CD4-positive, alpha-beta T cell treated with Interleukin-17A for 1 hour (primary cell): Measurements from ENCODE around the gene GMDS.

Experiments used
- DNase-seq: peaks from one replicate; pipeline ENCODE4 v3.0.0-alpha.2; 2020

GMDS gene

DNA sequence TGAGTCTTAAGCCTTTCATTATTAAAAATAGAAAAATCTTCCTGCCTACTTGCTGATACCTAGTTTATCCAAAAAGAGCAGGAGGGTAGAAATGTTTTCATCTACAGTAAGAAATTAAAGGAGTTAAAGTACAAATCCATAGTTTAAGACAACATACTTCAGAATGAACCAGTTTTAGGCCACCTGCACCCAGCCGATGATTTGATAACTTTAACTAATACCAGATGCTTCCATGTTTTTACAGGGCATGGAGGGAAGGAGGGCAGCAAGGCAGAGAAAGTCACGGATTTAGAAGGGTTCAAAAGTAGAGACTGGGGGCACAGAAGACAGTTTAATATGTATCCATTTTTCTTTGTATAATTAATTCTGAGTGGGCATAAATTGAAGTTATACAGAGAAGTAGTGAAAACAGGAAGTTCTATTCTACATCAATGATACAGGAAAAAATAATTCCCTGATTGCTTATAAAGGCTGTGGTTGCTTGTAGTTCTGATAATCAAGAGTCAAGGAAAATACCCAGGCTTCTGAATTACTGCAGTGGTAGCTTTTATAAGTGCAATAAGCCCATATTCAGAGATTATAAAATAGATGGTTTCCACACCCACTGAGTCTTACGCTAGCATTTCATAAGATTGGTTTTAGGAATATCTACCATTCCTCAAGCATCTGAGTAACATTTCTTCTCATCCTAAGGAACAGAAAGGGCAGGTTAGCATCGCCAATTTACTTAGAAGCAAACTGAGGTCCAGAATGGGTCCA lies 72.0 kb downstream of the GMDS start:
- no peak for DNase-seq

DNA sequence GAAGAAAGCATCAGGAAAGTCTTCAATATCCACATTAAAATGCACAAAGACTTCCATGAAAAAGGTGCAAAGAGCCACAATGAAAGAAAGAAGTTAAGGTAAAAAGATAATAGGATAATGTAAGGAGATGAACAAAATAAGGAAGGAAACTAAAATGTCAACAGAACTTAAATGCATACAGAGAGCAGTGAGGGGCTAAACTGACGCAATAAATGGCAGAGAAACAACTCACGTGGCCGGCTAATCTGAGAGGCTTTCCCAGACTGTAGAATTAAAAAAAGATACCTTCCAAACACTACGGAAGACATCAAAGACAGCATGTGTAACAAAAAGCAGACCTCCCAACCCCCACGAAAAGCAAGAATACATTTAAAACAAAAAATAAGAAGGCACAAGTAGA lies 73.7 kb downstream of the GMDS start:
- no peak for DNase-seq

DNA sequence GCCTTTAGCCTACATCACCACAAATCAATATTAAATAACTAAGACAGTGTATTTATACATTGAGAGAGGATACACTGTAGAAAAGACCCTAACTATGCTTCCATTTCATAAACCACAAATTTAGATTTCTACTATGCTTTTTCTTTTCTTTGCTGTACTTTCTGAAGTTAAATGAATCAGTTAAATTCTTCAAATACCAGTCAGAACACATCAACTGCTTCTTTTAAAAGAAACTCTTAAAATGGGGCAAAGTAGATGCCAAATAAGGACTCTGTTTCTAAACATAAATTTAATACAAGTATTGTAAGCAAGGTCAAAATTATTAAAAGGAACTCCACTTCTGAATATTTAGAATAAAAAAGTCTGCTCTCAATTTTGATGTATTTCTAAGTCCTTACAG lies 76.9 kb downstream of the GMDS start:
- no peak for DNase-seq

DNA sequence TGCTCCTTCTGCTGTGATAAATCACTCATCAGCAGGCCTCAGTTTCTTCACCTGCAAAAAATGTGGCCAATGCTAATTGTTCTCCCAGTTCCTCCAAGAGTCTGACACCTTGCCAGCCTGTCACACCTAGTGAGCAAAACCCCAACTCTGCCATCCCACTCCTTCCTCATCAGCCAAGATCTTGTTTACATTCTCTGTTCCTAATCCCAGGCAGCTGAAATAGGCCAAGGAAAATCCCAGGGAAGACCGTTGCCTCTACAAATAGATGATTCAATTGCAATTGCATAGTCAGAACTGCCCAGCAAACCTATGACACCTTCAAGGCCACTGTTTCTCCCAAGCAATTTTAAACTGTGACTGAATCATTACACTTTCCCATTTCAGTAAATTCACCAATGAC lies 78.7 kb downstream of the GMDS start:
- DNase-seq: no peak

DNA sequence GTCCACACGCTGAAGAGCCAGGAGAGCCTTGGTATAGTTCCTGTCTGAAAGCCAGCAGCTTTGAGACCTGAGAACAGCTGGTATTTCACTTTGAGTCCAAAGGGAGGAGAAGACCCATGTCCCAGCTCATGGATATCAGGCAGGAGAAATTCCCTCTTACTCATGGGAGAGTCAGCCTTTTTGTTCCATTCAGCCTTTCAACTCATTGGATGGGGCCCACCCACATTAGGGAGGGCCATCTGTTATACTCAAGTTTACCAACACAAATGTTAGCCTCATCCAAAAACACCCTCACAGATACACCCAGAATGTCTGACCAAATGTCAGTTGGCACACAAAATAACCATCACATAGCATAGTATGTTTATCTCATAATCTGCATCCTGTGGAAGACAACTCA lies 80.1 kb downstream of the GMDS start:
- DNase-seq: no peak

DNA sequence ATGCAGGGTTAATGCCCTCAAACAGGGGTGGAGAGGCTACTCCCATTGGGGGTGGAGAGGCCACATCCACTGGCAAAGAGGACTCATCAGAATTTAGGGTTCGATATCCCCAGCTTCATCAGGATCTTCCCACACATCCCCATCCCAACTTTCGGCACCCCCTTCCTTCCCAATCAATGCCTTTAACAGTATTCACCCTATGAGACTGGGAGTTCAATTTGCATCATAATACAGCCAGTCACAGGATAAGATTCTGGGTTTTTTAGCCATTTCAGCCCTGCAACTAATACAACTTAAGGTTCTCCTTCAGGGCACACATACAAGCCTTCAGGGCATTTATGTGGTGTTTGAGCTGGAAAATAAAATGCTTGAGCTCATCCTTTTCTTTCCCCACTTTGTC lies 80.9 kb downstream of the GMDS start:
- no peak for DNase-seq

DNA sequence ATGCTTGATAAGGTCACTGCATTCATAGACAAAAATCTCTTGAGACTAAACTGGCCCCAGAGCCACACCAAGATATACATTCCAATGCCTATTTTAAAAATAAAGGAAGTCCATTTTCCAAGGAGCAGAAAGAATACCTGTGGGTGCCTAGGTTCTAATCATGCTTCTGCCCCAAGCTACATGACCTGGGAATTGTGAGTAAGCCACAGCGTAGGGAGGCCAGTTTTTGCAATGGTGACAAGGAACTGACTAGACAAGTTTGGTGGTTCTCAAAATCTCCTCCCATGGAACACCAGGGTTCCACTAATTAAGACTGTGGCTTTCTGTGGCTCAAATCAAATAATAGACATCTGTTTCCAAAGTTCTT lies 83.3 kb downstream of the GMDS start:
- DNase-seq: no peak

DNA sequence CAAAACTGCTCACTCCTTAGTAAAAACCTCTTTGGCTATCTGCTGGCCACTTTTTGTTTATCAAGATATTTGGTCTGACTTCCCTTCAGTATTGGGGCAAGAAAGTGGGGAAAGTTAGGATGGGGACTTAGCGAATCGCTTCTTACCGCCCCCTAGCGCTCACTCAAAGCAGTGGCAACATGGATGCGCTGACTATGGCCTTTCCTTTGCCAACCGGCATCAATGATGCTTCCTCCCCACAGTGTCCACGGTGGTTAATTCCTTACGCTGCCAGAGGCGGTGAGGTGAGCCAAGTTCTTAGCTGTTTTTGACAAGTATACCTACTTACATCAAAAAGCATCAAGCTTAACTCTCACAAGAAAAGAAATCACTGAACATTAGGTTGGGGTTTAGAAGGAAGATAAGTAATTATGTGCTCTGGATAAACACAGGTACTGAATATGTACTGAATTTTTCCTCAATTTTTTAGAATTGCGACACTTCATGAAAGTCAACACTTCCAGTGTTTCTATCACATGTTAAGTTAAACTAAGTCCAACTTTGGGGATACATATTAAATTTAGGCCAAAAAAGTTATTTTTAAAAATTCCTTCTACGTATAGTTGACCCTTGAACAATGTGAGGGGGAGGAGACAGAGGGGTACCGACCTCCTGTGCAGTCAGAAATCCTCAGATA lies 86.7 kb downstream of the GMDS start:
- DNase-seq: no peak

DNA sequence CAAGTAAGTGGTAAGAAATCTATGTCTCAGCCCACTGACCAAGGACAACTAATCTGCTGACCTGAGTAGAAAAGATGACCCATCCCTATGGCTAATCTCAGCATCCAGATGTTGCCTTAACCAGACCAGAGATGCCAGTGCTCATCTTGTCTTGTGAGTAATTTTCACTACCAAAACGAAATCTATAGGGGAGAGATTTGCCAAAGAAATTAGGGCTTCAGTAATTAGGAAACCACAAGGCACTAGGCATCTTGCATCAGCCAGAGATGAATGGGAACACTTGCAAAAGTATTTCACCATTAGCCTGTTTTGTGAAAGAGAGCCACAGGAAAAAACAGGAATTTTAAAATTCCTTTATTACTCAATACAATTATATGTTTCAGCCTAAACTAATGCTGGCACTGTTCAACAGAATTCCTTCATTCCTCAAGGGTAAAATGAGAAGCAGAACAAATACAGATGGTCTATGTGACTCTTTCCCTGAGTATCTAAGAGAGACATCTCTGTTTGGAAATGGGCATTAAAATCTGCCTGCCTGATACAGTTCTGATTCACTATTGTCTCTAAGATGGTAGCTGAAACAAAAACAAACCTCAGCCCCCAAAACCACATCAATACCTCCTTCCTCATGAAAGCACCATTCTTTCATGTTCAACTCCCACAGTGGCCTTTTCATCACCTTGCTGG lies 87.8 kb downstream of the GMDS start:
- DNase-seq: no peak

DNA sequence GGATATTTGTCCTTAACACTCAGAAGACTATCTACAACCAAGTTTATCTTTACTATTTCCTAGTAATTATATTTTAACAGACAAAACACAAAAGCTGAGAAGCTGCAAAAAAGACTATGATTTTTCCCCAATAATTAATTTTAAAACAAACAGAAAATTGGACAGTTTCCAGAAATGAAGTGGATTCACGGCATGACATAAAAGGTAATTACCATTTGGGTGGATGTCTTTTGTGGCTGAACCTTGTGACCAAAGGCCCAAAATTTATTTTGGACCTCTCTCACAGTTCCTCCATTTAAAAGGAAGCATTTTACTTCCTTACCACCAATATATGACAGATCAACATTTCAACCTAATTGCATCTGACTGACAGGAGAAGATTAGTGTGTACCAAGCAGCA lies 90.2 kb downstream of the GMDS start:
- DNase-seq: no peak

DNA sequence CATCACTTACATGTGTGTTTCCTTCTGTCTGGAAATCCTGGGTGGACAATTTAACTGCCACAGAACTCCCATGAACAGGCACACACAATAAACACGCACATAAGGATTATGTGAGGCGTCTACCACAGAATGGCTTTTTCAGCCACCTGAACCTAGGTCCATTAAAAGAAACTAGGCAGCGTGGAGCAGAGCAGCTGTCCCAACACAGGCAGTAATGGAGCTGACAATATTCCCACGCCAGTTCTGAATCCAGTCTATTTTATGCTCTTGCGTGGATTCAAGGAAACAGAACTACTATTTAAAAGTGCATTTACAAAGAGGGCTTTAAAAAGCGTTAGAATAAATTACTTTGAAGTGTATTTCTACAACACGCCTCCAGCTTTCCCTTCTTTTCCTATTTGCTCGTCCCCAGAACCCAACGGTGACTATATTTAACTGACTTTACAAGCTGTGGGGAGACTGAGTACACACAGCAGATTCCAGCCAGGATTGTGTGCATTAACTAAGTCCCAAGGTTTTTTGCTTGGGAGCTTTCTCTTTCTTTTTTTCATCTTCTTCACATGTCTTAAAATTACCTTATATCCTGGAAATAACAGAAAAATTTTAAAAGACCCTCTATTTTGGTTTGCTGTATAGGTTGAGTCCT lies 95.9 kb downstream of the GMDS start:
- no peak for DNase-seq

DNA sequence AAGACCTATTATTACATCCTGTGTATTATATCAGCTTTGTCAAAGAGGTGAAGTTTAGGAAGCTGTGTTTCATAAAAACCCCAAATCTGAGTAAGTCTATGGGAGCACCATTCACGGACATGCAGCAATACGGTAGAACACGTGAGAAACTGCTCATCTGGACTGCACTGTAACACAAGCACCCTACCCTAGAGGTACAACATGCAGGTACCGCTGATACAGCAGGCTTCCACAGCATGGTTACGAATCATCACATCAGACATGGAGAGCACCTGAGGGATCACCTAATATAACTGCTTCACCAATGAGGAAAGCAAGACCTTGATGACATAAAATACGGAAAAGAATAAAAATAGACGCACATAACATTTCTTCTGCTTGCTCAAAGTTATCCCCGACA lies 96.7 kb downstream of the GMDS start:
- DNase-seq: no peak

DNA sequence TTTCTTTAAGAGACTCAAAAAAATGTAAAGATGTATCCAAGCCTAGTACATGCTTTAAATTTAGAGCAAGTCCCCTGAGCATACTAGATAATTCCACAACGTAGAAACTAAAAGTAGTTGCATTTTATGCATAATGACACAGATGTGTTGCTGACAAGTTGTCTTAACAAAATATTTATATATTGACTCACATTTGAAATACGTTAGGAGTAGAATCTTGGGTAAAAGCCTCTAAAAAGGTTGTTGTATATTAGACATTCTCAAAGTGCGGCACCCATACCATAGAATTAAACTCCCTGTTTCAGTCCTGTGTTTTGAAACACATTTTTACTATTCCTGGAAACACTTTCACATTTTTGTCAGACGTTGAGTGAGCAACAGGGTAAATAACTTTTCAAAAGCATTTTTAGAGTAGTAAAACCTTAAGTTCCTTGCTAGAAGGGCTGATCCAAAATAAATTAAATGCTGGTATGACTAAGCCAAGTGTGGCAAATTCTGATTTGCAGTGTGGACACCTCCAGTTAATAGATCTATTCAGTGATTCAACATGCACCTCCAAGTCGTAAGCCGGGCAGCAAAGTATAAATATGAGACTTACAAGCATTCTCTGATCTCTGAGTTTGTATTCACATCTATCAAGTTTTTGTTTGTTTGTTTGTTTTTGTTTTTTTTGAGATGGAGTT lies 97.5 kb downstream of the GMDS start:
- no peak for DNase-seq

DNA sequence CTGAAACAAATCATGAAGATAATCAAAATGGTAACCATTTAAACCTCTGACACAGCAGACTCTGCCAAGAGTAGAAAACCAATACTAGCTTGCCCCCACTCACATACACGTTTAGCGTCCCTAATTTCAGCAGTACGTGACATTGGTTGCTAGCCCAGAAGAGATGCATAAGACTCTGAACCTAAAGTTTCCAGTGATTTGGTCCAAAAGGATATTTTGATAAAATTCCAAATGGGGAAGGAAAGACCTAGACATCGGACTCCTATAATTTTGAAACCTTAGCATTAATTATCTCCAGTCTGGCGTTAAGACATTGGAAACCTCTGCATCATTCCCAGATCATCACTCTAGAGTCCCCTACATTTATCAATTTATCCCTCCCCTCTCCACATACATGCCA lies 98.1 kb downstream of the GMDS start:
- no peak for DNase-seq

DNA sequence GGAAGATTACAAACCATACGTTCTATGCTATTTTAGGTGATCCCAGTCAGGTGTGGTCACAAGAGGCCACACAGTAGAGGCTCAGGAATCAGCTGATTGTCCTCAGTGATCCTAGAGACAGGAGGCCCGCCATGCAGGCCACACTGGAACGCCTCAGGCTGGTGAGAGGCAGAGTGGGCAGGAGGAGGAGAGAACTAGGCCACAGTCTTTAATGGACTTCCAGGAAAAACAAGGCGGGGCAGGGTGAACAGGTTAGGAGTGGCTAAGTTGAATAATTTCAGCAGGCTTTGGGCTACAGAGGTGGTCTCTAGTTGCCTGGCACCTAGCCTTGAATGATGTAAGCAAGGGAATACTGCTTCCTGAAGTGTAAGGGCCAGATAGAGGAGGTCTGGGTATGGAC lies 101.2 kb downstream of the GMDS start:
- no peak for DNase-seq

DNA sequence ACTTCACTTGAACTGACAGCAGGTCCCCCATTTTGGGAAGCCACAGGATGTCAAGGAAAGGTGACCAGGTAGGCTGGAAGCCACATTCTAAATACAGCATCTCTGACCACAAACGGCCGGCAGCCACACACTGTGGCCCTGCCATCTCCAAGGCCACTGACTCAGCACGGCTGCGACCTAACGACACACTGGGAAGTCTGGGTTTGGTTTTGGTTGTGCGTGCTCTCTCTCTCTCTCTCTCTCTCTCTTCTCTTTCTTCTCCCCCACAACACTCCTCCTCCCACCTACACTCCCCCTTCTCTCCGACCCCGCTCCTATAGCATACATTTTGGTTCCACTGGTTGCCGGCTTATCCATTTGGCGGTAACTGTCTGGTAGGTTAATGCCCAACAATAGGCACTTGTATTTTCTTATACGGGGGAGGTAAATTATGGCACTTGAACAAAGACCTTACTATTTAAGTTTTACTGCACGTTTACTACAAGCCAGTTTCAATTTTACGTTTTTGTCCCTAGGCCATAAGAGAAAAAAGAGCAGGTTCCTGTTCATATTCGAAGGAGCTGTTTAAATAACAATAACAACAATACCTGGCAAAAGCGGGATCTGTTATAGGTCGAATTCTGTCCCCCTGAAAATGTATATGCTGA lies 103.6 kb downstream of the GMDS start:
- no peak for DNase-seq

DNA sequence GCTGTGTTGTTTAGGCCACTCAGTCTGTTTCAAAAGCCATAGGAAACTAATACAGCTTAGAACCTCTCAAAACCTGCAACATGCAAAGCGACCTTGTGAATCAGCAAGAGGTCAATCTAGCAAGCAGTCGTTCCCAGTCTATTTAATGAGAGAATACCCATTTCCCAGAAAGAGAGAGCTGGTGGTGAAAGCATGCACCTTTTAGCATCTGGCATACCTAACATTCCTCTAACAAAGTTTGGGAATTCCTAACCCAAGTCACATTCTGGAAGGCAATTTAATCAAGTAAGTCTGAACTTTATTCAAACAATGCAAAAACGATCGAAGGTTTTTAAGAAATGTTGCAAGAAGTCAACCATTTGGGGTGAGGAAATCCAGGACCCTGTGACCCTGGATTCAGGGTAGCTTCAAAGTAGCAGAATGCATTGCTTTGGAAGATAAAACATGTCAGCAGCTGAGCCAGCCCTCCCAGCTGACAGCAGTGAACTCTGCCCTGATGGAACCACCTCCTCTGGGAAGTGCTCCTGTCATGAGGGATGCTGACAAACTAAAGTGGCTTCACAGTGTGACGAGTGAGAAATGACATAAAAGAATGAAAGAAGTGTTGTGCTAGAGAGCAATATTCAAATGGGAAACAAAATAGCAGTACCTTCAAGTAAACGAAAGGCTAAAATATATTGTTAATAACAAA lies 104.8 kb downstream of the GMDS start:
- no peak for DNase-seq

DNA sequence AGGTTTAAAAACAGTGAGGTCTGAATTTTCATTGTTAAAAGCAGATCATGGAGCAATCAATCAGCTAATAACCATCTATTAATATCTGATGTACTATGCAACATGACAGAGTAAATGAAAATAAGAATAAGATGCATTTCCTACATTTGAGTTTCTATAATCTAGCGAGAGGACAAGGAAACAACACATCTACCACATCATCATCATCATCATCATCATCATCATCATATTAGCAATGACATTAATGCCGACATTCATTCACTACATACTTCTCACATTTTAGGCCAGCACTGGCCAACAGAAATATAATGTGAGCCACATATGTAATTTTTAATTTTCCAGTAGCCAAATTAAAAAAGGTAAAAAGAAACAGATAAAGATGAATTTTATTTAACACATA lies 110.0 kb downstream of the GMDS start:
- no peak for DNase-seq

DNA sequence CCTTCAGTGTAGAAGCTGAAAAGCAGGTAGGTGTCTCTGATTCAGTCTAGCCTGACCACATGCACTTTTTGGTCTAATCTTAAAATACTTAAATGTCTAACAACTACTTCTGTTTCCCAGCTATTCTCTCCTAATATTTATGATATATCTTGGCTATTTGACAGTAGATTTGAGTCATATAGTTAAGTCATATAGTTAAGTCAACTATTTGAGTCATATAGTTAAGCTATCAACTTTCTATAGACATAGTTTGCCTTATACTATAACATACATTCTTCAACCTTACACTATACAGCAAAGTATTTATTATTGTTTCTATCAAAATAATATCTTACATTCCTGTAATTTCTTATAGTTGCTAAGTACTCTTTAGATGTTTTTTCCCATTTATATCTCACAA lies 110.9 kb downstream of the GMDS start:
- no peak for DNase-seq

DNA sequence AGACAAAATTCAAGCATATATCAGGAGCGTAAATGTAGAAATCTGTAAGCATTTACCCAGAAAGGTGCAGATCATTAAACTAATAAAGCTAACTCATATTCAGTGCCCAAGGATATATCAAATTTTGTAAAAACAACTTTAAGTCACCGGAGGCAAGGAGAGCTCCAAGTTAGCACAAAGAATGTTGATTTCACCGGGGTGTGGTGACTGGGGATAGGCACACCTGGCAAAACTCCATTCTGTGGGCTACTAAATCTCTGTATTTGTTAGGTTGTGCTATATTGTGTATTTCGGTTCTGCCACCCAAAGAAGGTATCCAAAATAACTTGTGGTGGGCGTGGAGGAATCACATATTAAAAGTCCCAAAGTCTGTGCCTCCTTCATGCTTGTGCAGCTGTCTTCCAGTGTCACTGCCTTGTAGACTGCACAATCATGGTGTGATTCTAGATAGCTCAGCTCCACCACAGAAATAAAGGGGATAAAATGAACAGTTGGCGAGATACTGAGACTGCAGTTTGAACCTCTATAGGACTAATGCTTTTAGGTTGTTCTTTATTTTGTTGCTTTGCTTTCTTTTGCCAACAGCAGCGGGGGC lies 111.6 kb downstream of the GMDS start:
- no peak for DNase-seq

DNA sequence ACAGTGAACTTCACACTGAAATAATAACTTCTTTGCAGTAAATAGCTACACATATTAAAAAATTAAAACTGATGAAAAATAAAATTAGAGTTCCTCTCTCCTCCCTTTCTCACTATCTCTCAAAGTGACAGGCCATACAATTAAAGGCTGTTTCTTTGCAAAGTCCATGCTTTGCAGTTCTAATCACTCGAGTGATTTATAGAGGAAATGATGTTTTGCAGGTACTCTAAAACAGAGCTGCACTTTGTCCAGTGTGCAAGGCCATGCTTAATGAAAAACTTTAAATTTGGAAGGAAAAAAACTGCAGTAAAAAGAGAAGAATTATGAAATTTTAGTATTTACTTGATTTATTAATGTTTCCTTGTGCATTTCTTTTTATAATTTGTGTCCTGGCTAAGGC lies 112.5 kb downstream of the GMDS start:
- DNase-seq: no peak

DNA sequence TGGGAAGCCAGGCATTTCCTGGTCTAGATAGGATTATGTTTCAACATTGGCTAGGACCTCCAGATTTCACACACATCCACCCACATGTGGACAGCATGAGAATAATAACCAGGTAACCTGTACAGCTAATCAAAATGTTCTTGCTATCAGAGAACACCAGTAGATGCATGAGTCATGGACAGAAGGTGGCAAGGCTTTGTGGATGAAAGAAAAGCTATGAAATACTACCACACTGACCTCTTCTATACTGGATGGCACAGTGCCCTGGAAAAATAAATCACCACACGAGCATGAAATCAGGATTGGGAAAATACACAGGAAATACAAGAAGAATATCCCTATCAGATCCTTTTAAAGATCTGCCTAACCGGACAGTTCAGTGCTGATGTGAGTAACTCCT lies 113.0 kb downstream of the GMDS start:
- DNase-seq: no peak
